ENCODE data around the gene EYS. TPM values are rescaled to one million over a fixed set of nuclear protein-coding genes. Genes with fewer than 3 reads are reported as not detected.

The EYS gene
- total and polyA plus RNA-seq, 2 of the 13 experiments (the other 11 are each of a cell fraction or from before 2014, with no cell fraction given), result 0.04 to 0.07 TPM

DNA sequence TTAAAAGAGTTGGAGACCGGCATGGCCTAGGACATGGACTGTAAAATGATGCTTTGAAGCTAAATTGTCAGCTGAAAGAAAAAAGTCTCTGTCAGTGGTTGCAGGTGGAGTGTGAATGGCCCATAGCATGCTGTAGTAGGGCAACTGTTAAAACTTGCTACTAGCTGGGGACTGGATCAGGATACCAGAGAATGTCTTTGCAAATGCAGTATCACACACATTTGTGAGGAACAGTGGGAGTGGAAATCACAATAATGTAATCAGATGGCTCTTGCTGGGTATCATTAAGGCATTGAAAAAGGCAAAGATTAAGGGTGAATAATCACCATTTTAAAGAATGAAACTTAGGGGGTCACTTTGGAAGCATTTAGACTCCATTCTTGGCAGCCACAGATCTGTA, 737.9 kb downstream of the EYS start:
- BruUV-seq (replicated peaks), result no TSS peak
- Histone ChIP-seq H3K36me3 (replicated peaks in 1 of 2; ENCODE audit: control insufficient read depth in 1 of 2, insufficient read depth in 2 of 2, low read length in 2 of 2) (no peaks in the 10 kb centered on the region), H3K4me2 (ENCODE audit: low read depth, low read length) (no peak overlapping the region), H4K20me1 (ENCODE audit: insufficient read depth, low read length) (no peaks in the 10 kb centered on the region), H3K9me3 (ENCODE audit: low read length) (no peaks in the 10 kb centered on the region), H3K27ac (ENCODE audit: extremely low read length, insufficient read depth, low read length) (no peak overlapping the region), H3K4me3 (replicated peaks in 1 of 3; ENCODE audit: insufficient read depth in 1 of 3, low read depth in 2 of 3, low read length in 3 of 3) (no peak overlapping the region), H2AFZ (ENCODE audit: low read length) (no peak overlapping the region), H3K9ac (ENCODE audit: insufficient read depth, low read depth, low read length) (no peak overlapping the region), H3K4me1 (ENCODE audit: insufficient read depth, low read length) (no peaks in the 10 kb centered on the region), H3K79me2 (ENCODE audit: insufficient read depth, low read length) (no peaks in the 10 kb centered on the region), H3K27me3 (ENCODE audit: control insufficient read depth in 1 of 2, insufficient read depth in 2 of 2, low read length in 2 of 2) (no peaks in the 10 kb centered on the region)
- ATAC-seq (no peak), DNase-seq (ENCODE audit: low spot score) (no peak), FAIRE-seq (no peak)
- TF ChIP-seq TOPORS (CRISPR knock-in tag; IDR thresholded peaks at IDR 0.05), result no peak
- TF ChIP-seq YEATS2 (CRISPR knock-in tag; IDR thresholded peaks at IDR 0.05; ENCODE audit: borderline replicate concordance), result no peak
- TF ChIP-seq ZNF263 (CRISPR knock-in tag; IDR thresholded peaks at IDR 0.05), result no peak
- no peak for TF ChIP-seq ZNF556 (CRISPR knock-in tag; IDR thresholded peaks at IDR 0.05; ENCODE audit: borderline replicate concordance)
- no peak for TF ChIP-seq YEATS4 (CRISPR knock-in tag; IDR thresholded peaks at IDR 0.05; ENCODE audit: borderline replicate concordance)
- TF ChIP-seq HES4 (CRISPR knock-in tag; IDR thresholded peaks at IDR 0.05; ENCODE audit: borderline replicate concordance), result no peak
- no peak for TF ChIP-seq SSRP1 (CRISPR knock-in tag; IDR thresholded peaks at IDR 0.05)
- no peak for TF ChIP-seq NFIB (CRISPR knock-in tag; IDR thresholded peaks at IDR 0.05; ENCODE audit: borderline replicate concordance)
- no peak for TF ChIP-seq ZNF33A (CRISPR knock-in tag; IDR thresholded peaks at IDR 0.05; ENCODE audit: borderline replicate concordance)
- no peak for TF ChIP-seq ZNF75D (CRISPR knock-in tag; IDR thresholded peaks at IDR 0.05; ENCODE audit: borderline replicate concordance)
- no peak for TF ChIP-seq ZC3H13 (CRISPR knock-in tag; IDR thresholded peaks at IDR 0.05)
- no peak for TF ChIP-seq ZNF724P (CRISPR knock-in tag; IDR thresholded peaks at IDR 0.05; ENCODE audit: borderline replicate concordance)
- no peak for TF ChIP-seq ZNF414 (CRISPR knock-in tag; IDR thresholded peaks at IDR 0.05)
- TF ChIP-seq MTF1 (CRISPR knock-in tag; IDR thresholded peaks at IDR 0.05), result no peak
- TF ChIP-seq FOXO1 (CRISPR knock-in tag; IDR thresholded peaks at IDR 0.05), result no peak
- TF ChIP-seq GPN1 (CRISPR knock-in tag; IDR thresholded peaks at IDR 0.05; ENCODE audit: borderline replicate concordance), result no peak
- TF ChIP-seq EEA1 (CRISPR knock-in tag; IDR thresholded peaks at IDR 0.05; ENCODE audit: borderline replicate concordance), result no peak
- TF ChIP-seq CREB3 (CRISPR knock-in tag; IDR thresholded peaks at IDR 0.05), result no peak
- 0% methylated on average over 1 of the region's 1 CpG for WGBS (ENCODE audit: low lambda C conversion rate)
- intact Hi-C loops (cut with micrococcal nuclease; ENCODE audit: unreplicated experiment), result no loop called here
- in situ Hi-C loops (cut with HindIII; ENCODE audit: extremely low pct_ligation_motif_present, low pct_unique_long_range_greater_than_20kb), result no loop called here
- ChIA-PET CTCF (ENCODE audit: low intra/inter-chr PET ratio, low total read pairs) (no interaction called here), POLR2A (no interaction called here)

All from HepG2 (cell line).